ENCODE measurements around the gene RBMS3. TPM values are rescaled to one million over a fixed set of nuclear protein-coding genes. Genes with fewer than 3 reads are reported as not detected.
"Not testable (repeated sequence)": the region's sequence is repeated elsewhere in the genome, so short reads cannot be mapped to it uniquely, and the experiment has no call there.

Gene RBMS3
- total and polyA plus RNA-seq, 2 experiments from 2014 or later: 3.2 to 7.4 TPM

DNA sequence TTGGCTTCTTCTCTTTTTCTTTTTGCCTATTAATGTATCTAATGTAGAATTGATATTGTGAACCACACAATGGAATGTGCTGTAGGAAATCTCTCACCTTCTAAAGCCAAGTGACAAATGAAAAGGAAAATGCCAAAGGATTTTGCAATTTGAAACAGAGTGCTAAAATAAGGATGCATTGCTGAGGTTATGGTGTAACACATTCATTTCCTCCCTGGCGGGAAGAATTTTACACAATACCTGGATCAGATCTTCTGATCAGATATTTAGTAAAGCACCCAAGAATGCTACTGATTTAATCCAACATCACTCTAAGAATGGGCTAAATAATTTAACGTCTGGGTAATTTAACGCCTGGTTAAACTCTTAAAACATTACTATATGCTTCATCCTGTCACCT is 527.5 kb downstream of the RBMS3 start:
- not testable (repeated sequence) for H3K27me3 ChIP-seq (ENCODE audit: insufficient read depth); H2AFZ ChIP-seq; H3K4me3 ChIP-seq; H3K9me3 Mint-ChIP-seq; H3K36me3 Mint-ChIP-seq (ENCODE audit: low read depth); H3K4me3 Mint-ChIP-seq; DNase-seq (ENCODE audit: low spot score); H3K36me3 ChIP-seq (ENCODE audit: insufficient read depth); ATAC-seq; H3F3A ChIP-seq (replicated peaks; ENCODE audit: low read depth); H4K20me1 ChIP-seq (replicated peaks; ENCODE audit: insufficient read depth); H3K27me3 Mint-ChIP-seq (ENCODE audit: insufficient read depth, low read depth, poor library complexity); H3K27ac ChIP-seq (ENCODE audit: low read depth); H3K79me2 ChIP-seq (replicated peaks; ENCODE audit: insufficient read depth); H3K9me2 ChIP-seq (ENCODE audit: insufficient read depth); H3K4me2 ChIP-seq
- peaks cover 19% of the 10 kb centered on the region; the same call in 1 of the 2 replicates for H3K4me1 ChIP-seq (ENCODE audit: insufficient read depth)
- Mint-ChIP-seq H3K27ac (peak overlapping the region; percentile 52; the same call in 1 of the 2 replicates), H3K4me1 (peaks cover 20% of the 10 kb centered on the region; the same call in 2 of the 3 replicates)

DNA sequence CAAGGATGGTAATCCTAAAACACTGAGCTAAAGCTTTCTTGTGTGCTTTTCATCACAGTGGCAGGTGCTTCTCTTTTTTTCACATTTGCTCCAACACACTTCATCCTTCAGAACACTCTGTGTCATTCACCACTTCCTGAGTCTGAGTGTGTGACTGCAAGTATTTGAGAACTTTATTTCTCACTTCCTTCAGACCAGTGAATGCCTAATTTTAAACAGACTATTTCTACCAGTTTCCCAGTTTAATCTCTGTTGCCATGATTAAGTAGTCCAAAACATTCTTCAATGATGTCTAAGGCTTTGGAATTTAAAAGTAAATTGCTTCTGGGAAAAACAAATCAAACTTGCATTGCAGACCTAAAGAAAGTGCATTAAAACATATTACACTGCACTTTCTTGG is 541.2 kb downstream of the RBMS3 start:
- Mint-ChIP-seq H3K9me3 (peaks cover 3% of the 10 kb centered on the region; the same call in 2 of the 3 replicates), H3K27me3 (ENCODE audit: insufficient read depth, low read depth, poor library complexity) (no peaks in the 10 kb centered on the region), H3K27ac (no peak overlapping the region), H3K4me1 (peaks cover 2% of the 10 kb centered on the region; the same call in 1 of the 3 replicates), H3K36me3 (ENCODE audit: low read depth) (peaks cover 3% of the 10 kb centered on the region; the same call in 2 of the 3 replicates), H3K4me3 (no peak overlapping the region)
- no peak overlapping the region for H2AFZ ChIP-seq
- H3K27ac ChIP-seq (ENCODE audit: low read depth): no peak overlapping the region
- DNase-seq (ENCODE audit: low spot score) (no peak), ATAC-seq (no peak)
- TF ChIP-seq POLR2AphosphoS5 (IDR thresholded peaks at IDR 0.05; ENCODE audit: low read depth): no peak
- H3K4me1 ChIP-seq (ENCODE audit: insufficient read depth): peaks cover 5% of the 10 kb centered on the region; the same call in 1 of the 2 replicates
- no peaks in the 10 kb centered on the region for H3K79me2 ChIP-seq (replicated peaks; ENCODE audit: insufficient read depth)
- H3K4me3 ChIP-seq: no peak overlapping the region
- no peaks in the 10 kb centered on the region for H3K36me3 ChIP-seq (ENCODE audit: insufficient read depth)
- H3K4me2 ChIP-seq: no peak overlapping the region
- no peaks in the 10 kb centered on the region for H4K20me1 ChIP-seq (replicated peaks; ENCODE audit: insufficient read depth)
- H3F3A ChIP-seq (replicated peaks; ENCODE audit: low read depth): no peaks in the 10 kb centered on the region
- no peaks in the 10 kb centered on the region for H3K27me3 ChIP-seq (ENCODE audit: insufficient read depth)
- no peaks in the 10 kb centered on the region for H3K9me2 ChIP-seq (ENCODE audit: insufficient read depth)

DNA sequence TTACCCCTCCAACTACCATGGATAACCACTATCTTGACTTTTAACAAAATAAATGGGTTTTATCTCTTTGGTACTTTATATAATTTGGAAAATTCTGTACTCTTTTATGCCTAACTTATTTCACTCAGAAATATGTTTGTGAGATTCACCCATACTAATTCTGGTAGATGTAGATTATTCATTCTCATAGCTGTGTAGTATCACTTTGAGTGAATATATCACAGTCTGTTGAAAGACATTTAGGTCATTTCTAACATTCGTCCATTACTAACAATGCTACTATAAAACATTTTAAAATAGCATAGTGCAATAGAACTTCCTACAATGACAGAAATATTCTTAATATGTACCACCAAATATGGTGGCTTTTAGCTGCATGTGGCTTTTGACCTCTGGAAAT is 542.4 kb downstream of the RBMS3 start:
- no peaks in the 10 kb centered on the region for H3K79me2 ChIP-seq (replicated peaks; ENCODE audit: insufficient read depth)
- no peak overlapping the region for H3K4me3 Mint-ChIP-seq
- no peaks in the 10 kb centered on the region for H3F3A ChIP-seq (replicated peaks; ENCODE audit: low read depth)
- H3K36me3 ChIP-seq (ENCODE audit: insufficient read depth): no peaks in the 10 kb centered on the region
- no peak overlapping the region for H3K4me3 ChIP-seq
- H4K20me1 ChIP-seq (replicated peaks; ENCODE audit: insufficient read depth): no peaks in the 10 kb centered on the region
- H3K27me3 ChIP-seq (ENCODE audit: insufficient read depth): no peaks in the 10 kb centered on the region
- peaks cover 5% of the 10 kb centered on the region; the same call in 2 of the 3 replicates for H3K4me1 Mint-ChIP-seq
- H3K4me1 ChIP-seq (ENCODE audit: insufficient read depth): peaks cover 6% of the 10 kb centered on the region; the same call in 1 of the 2 replicates
- no peak overlapping the region for H3K27ac ChIP-seq (ENCODE audit: low read depth)
- no peak overlapping the region for H3K4me2 ChIP-seq
- H2AFZ ChIP-seq: no peak overlapping the region
- peaks cover 3% of the 10 kb centered on the region; the same call in 2 of the 3 replicates for H3K36me3 Mint-ChIP-seq (ENCODE audit: low read depth)
- no peaks in the 10 kb centered on the region for H3K27me3 Mint-ChIP-seq (ENCODE audit: insufficient read depth, low read depth, poor library complexity)
- H3K9me3 Mint-ChIP-seq: peaks cover 3% of the 10 kb centered on the region; the same call in 2 of the 3 replicates
- no peaks in the 10 kb centered on the region for H3K9me2 ChIP-seq (ENCODE audit: insufficient read depth)
- DNase-seq (ENCODE audit: low spot score) (no peak), ATAC-seq (no peak)
- H3K27ac Mint-ChIP-seq: no peak overlapping the region
- no peak for TF ChIP-seq EZH2 (IDR thresholded peaks at IDR 0.05; ENCODE audit: low read depth, unreplicated experiment)
- no peak for TF ChIP-seq ZNF114 (CRISPR knock-in tag; IDR thresholded peaks at IDR 0.05)
- TF ChIP-seq CREB1 (CRISPR knock-in tag; IDR thresholded peaks at IDR 0.05; ENCODE audit: low read depth): no peak
- TF ChIP-seq EZH2phosphoT487 (IDR thresholded peaks at IDR 0.05; ENCODE audit: unreplicated experiment): no peak
- TF ChIP-seq, protein P1, sequence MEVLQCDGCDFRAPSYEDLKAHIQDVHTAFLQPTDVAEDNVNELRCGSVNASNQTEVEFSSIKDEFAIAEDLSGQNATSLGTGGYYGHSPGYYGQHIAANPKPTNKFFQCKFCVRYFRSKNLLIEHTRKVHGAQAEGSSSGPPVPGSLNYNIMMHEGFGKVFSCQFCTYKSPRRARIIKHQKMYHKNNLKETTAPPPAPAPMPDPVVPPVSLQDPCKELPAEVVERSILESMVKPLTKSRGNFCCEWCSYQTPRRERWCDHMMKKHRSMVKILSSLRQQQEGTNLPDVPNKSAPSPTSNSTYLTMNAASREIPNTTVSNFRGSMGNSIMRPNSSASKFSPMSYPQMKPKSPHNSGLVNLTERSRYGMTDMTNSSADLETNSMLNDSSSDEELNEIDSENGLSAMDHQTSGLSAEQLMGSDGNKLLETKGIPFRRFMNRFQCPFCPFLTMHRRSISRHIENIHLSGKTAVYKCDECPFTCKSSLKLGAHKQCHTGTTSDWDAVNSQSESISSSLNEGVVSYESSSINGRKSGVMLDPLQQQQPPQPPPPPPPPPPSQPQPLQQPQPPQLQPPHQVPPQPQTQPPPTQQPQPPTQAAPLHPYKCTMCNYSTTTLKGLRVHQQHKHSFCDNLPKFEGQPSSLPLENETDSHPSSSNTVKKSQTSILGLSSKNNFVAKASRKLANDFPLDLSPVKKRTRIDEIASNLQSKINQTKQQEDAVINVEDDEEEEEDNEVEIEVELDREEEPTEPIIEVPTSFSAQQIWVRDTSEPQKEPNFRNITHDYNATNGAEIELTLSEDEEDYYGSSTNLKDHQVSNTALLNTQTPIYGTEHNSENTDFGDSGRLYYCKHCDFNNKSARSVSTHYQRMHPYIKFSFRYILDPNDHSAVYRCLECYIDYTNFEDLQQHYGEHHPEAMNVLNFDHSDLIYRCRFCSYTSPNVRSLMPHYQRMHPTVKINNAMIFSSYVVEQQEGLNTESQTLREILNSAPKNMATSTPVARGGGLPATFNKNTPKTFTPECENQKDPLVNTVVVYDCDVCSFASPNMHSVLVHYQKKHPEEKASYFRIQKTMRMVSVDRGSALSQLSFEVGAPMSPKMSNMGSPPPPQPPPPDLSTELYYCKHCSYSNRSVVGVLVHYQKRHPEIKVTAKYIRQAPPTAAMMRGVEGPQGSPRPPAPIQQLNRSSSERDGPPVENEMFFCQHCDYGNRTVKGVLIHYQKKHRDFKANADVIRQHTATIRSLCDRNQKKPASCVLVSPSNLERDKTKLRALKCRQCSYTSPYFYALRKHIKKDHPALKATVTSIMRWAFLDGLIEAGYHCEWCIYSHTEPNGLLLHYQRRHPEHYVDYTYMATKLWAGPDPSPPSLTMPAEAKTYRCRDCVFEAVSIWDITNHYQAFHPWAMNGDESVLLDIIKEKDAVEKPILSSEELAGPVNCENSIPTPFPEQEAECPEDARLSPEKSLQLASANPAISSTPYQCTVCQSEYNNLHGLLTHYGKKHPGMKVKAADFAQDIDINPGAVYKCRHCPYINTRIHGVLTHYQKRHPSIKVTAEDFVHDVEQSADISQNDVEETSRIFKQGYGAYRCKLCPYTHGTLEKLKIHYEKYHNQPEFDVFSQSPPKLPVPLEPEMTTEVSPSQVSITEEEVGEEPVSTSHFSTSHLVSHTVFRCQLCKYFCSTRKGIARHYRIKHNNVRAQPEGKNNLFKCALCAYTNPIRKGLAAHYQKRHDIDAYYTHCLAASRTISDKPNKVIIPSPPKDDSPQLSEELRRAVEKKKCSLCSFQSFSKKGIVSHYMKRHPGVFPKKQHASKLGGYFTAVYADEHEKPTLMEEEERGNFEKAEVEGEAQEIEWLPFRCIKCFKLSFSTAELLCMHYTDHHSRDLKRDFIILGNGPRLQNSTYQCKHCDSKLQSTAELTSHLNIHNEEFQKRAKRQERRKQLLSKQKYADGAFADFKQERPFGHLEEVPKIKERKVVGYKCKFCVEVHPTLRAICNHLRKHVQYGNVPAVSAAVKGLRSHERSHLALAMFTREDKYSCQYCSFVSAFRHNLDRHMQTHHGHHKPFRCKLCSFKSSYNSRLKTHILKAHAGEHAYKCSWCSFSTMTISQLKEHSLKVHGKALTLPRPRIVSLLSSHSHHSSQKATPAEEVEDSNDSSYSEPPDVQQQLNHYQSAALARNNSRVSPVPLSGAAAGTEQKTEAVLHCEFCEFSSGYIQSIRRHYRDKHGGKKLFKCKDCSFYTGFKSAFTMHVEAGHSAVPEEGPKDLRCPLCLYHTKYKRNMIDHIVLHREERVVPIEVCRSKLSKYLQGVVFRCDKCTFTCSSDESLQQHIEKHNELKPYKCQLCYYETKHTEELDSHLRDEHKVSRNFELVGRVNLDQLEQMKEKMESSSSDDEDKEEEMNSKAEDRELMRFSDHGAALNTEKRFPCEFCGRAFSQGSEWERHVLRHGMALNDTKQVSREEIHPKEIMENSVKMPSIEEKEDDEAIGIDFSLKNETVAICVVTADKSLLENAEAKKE (CRISPR knock-in tag; IDR thresholded peaks at IDR 0.05): no peak
- TF ChIP-seq, protein P2, sequence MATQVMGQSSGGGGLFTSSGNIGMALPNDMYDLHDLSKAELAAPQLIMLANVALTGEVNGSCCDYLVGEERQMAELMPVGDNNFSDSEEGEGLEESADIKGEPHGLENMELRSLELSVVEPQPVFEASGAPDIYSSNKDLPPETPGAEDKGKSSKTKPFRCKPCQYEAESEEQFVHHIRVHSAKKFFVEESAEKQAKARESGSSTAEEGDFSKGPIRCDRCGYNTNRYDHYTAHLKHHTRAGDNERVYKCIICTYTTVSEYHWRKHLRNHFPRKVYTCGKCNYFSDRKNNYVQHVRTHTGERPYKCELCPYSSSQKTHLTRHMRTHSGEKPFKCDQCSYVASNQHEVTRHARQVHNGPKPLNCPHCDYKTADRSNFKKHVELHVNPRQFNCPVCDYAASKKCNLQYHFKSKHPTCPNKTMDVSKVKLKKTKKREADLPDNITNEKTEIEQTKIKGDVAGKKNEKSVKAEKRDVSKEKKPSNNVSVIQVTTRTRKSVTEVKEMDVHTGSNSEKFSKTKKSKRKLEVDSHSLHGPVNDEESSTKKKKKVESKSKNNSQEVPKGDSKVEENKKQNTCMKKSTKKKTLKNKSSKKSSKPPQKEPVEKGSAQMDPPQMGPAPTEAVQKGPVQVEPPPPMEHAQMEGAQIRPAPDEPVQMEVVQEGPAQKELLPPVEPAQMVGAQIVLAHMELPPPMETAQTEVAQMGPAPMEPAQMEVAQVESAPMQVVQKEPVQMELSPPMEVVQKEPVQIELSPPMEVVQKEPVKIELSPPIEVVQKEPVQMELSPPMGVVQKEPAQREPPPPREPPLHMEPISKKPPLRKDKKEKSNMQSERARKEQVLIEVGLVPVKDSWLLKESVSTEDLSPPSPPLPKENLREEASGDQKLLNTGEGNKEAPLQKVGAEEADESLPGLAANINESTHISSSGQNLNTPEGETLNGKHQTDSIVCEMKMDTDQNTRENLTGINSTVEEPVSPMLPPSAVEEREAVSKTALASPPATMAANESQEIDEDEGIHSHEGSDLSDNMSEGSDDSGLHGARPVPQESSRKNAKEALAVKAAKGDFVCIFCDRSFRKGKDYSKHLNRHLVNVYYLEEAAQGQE (IDR thresholded peaks at IDR 0.05; ENCODE audit: unreplicated experiment): no peak
